HG02571 (cell line): ENCODE results near the gene KANSL1.
"Not testable (repeated sequence)": the region's sequence is repeated elsewhere in the genome, so short reads cannot be mapped to it uniquely, and the experiment has no call there.

Experiments used
- ATAC-seq: cut with Tn5 transposase; IDR thresholded peaks from one replicate; pipeline ENCODE4 v1.9.1; 2021; ENCODE audit warnings: mild to moderate bottlenecking, moderate library complexity; ENCODE audit not compliant: unreplicated experiment

KANSL1 gene

DNA sequence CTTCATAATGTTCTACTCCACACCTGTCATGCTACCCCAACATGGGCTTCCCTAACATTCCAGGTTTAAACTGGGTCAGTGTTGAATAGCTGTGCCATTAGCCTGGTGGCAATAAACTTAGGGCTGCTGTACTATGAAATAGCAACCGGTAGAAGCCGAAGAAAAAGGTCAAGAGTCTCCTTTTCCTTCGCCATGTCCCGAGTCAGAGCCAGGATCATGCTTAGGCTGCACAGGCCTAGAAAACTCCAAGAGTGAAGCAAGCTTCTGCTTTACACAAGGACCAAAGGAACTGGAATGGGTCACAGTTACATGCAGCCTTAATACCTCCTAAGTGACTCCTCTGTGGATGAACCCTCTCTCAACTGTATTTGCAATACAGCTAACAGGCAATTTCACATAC is 105.4 kb downstream of the KANSL1 start:
- ATAC-seq, result not testable (repeated sequence)

DNA sequence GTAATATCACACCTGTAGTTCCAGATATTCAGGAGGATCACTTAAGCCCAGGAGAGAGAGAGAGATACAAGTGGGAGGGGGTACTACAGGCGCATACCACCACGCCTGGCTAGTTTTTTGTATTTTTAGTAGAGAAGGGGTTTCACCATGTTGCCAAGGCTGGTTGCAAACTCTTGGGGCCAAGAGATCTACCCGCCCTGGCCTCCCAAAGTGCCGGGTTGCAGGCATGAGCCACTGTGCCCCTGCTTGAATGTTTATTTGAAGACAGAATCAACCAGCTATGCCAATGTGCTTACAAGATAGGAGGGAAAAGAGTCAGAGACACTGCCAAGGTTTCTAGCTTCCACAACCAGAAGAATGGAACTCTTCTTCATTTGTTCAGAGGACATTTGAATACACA is 106.4 kb downstream of the KANSL1 start:
- no peak for ATAC-seq

DNA sequence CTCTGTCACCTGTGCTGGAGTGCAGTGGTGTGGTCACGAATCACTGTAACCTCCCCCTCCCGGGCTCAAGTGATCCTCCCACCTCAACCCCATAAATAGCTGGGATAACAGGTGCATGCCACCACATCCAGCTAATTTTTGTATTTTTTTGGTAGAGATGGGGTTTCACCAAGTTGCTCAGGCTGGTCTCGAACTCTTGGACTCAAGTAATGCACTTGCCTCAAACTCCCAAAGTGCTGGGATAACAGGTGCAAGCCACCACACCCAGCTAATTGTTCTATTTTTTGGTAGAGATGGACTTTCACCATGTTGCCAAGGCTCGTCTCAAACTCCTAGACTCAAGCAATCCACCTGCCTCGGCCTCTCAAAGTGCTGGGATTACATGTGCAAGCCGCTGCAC is 107.7 kb downstream of the KANSL1 start:
- no peak for ATAC-seq

DNA sequence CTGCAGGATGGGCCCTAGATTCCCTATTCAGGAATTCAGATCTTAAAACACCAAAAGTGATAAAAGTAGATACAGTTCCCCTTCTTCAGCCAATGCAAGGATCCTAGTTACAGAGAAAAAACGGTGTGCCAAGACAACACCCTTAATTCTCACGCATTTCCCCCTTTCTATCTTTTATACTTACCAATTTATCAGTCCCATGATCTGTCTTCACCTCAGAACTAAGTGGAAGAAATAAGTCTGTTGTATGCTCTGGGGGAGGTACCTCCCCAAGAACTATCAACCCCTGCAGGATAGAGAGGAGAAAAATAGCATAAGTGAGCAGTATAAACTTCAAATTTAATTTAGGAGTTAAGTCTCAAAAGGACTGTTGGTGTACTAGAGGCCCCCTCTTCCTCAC is 111.0 kb downstream of the KANSL1 start:
- no peak for ATAC-seq

DNA sequence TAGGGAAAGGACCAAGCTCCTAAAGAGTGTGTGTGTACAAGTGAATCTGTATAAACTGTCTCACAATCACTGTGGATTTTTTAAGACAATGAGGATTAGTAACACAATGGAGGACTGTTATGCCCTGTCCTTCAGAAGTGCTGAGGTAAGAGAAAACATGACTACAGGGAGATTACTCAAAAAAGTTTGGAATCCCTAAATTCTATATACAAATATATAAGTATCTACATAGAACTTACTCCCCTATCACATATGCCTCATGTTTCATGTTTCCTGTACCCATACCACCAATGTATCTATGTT is 112.3 kb downstream of the KANSL1 start:
- no peak for ATAC-seq

DNA sequence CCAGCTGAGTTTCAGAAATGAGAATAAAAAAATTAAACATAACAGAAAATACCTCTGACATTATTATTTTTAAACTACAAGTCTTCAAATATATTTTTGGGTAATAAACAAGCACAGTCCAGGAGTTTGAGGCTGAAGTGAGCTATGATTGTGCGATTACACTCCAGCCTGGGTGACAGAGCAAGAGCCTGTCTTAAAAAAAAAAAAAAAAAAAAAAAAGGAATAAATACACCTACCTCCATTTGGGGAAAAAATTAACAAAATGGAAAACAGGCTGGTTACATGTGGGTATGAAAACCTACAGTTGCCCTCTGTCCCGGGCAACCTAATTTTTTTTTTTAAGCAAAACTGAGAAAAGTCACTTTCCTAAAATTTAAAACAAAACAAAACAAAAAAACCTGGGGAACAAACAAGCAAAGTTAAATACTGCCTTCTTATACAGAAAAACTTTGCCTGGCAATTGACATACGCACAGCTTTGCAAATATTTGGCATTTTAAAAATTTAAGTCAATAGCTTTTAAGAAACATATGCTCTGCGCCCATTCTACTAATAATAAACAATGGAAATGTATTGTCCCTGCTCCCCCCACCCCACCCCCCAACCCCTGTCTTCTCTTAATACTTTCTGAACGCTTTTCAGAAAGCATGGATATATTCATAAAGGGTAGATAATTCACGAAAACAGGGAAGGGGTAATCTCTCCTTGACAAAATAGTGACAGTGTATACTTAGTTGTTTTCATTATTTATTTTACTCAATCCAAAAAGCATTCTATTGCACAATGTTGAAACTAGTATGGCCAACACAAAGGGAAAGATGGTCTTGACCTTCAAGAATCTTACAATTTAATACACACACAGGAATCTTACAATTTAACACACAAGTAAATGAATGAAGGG is 112.9 kb downstream of the KANSL1 start:
- ATAC-seq, result no peak

DNA sequence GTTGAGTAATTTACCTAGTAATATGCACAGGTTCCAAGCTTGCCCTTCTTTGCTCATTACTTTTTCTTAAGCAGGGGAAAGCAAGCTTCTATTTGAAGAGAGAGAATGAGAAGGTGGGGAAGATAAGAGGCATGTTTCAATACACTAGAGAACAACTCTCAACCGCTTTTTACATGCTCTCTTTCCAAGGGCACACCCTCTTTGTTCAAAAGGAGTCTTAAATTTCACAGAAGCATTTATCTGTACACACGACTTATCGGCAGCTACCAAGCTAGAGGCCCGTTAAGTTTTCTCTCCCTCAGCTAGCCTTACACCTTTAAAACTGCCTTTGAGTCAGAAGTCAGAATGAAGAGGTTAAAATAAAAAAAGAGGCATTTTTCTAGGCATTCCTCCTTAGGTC is 114.6 kb downstream of the KANSL1 start:
- no peak for ATAC-seq

DNA sequence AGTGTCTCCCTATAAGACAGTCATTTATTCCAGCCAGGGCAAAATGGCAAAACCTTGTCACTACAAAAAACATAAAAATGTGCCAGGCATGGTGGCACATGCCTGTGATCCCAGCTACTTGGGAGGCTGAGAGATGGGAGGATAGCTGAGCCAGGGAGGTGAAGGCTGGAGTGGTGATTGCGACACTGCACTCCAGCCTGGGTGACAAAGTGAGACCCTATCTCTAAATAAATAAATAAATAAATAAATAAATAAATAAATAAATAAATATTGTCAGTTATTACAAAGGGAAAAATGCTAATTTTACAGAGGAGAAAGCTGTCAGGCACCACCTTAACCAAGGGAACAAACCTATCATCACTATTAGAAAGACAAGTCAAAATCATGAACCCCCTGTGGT is 118.7 kb downstream of the KANSL1 start:
- no peak for ATAC-seq

DNA sequence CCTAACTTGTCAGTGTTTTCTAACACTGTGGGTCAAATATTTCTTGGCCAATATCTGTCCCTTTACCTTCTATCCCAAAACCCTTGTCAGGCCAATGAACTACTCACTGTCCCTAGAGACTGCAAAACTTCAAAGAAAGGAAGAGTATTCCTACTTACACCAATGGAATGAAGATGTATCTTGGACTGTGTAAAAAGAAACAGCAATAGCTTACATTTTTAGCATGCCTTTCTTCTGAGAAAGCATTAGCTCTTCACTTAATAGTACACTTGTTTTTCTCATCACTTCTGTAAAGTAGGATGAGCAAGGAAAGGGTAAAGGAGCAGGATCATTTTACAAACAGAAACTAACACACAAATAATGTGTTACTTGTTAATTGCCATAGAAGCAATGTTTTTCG is 120.2 kb downstream of the KANSL1 start:
- no peak for ATAC-seq

DNA sequence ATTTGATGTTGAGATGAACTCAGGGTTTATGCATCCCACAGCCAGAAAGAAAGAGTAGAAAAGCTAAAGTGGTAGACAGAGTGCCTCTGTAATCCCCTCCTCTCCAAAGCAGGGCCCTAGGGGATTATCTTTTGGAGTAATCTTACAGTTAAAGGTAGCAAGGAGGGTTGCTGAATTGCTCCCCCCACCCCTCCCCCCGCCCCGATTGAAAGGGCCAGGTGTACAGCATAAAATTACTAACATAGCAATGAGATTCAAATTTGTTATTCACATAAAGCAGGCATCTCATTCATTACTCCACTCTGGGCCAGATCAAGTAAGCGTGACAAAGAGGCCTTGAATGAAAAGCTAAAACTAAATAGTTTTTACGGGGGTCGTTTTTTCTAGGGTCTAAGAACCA is 121.4 kb downstream of the KANSL1 start:
- ATAC-seq, result no peak

DNA sequence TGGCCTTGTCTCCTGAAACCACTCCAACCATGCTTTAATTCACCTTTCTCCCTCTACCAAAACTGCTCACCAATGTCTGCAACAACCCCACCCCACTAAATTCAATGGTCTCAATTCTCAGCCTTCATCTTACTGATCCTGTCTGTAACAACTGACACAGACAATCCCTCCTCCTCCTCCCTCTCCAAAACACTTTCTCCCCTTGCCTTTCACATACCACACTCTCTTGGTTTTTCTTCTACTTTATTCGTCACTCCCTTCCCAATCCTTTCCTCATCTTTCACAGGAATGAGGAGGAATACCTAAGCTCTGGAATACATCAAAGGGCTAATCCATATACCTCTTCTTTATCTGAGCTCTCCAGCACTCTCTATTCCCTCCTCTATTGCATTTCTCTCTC is 128.8 kb downstream of the KANSL1 start:
- no peak for ATAC-seq

DNA sequence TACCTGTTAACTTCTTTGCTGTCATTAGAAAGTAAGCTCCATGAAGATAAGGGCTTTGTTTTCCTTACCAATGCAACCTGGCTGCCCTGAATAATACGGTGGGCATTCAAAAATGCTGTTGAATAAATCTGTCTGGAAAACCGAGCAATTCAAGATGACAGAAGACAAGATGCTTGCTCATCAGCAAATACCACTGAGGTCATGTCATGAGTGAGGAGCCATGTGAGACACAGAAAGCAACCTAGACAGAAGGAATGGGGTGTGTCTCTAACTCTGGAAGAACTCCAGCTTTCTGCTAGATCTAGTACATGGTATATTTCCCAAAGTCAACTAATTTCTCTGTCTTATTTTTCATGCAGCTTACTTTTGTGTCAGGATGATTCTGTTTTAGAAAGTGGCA is 130.0 kb downstream of the KANSL1 start:
- no peak for ATAC-seq

DNA sequence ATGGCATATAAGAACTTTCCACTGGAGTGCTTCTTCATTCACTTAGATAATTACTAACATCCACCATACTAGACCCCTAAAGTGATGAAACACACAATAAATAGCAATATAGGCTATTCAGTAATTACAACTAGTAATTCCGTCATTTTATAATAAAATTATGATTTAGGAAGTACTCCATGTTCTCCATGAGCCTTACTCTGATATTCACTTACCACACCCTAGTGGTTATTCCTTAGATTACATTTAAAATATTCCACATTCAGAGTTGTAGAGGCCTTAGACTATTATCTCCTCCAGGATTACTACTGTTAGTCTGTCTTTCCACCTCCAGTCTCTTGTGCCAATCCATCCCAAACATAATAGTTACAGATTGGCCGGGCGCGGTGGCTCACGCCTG is 131.8 kb downstream of the KANSL1 start:
- no peak for ATAC-seq

DNA sequence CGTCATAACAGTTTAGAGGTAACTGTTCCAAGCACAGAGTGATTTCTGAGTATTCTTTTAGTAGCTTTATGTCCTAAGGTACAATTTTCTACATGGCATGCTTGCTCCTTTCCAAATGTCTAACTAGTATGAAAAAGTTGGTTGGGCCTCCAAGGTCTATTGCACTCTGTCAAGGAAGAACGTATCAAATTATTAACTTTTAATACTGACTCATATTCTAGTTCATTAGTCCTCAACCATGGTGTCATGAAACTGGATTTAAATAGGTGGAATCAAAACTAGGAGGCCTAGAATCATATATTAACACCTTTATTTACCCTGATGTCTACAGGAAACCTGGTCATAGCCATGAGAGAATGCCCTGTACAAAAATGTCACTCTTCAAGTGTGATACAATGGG is 132.8 kb downstream of the KANSL1 start:
- no peak for ATAC-seq

DNA sequence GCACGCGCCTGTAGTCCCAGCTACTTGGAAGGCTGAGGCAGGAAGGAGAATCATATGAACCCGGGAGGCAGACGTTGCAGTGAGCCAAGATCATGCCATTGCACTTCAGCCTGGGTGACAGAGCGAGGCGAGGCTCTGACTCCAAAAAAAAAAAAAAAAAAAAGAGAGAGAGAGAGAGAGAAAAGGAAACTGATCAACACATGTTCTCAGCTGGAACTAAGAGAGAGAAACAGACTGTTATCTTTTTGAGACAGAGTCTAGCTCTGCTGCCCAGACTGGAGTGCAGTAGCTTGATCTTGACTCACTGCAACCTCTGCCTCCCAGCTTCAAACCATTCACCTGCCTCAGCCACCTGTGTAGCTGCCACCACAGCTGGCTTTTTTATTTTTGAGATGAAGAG is 133.7 kb downstream of the KANSL1 start:
- ATAC-seq, result no peak

DNA sequence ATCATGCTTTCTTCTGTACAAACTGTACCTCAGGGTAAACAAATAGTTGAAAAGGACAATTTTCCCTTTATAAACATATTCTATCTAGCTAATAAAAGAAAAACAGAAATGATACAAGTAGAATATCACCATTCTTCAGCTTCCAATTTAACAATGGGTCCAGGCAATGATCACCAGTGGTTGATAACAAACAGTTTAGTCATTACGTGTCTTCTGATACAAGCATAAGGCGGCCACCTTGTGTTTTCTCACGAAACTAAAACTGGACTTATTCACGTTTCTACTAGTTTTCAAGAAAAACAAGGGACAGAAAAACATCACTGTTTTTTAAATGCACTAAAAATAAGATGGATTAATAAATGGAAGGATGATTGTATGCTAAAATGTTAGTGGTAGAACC is 135.9 kb downstream of the KANSL1 start:
- ATAC-seq, result no peak

DNA sequence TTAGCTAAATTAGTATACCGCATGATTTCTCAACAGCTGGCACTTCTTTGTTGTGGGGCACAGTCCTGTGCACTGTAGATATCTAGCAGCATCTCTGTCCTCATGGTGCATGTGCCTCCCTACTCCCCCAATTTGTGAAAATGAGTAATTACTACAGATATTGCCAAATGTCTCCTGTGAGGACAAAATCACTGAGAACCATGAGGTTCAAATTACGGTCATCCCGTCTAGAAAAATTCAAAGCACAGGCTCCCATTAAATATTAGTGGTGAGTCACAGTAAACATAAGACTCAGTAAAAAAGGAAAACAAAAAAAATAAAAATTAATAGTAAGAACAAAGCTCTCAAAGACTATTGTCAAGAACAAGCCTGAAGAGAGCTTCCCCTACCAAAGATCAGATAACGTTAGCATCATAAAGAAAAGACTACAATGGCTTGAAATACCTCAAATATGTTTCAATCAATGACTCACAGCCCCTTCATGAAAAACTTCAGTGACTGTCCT is 136.4 kb downstream of the KANSL1 start:
- ATAC-seq, result no peak

DNA sequence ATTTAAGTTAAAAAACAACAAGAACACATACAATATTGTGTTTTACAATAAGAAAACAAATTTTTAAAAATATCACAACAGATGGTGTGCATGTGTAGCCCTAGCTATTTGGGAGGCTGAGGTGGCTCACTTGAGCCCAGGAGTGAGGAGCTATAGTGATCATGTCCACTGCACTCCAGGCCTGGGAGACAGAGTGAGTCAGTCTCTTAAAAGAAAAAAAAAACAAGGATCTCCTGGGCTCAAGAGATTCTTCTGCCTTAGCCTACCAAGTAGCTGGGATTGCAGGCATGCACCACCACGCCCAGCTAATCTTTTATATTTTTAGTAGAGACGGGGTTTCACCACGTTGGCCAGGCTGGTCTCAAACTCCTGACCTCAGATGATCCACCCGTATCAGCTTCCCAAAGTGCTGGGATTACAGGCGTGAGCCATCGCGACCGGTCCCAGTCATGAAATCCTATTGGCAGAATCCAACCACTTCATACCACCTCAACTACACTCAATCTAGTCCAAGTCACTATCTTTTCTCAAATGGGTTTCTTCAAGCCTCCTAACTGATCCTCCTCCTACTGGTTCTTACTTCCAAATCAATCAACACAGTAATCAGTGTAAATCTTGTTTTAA is 139.2 kb downstream of the KANSL1 start:
- ATAC-seq, result no peak

DNA sequence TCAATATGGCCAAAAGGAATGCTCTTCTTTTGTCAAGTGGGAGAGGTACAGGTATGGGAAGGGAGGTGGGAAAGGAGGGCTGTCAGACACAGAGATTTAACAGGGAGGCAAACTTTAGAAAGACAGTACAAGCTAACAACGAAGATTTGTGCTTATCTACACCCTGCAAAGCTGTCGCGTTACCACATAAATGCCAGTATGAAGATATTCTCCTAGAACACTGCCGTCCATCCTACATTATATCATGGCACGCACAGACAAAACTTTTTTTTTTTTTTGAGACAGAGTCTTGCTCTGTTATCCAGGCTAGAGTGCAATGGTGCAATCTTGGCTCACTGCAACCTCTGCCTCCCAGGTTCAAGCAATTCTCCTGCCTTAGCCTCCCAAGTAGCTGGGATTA is 143.6 kb downstream of the KANSL1 start:
- no peak for ATAC-seq

DNA sequence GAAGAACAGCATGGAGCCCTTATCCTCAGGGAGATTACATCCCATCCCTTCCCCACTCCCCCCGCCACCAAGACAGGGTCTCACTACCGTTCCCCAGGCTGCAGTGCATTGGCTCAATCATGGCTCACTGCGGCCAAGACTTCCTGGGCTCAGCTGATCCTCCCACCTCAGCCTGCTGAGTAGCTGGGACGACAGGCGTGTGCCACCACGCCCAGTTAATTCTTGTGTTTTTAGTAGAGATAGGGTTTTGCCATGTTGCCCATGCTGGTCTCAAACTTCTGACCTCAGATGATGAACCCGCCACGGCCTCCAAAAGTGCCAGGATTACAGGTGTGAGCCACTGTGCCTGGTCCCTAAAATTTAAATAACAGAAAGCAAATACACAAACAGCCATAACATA is 145.4 kb downstream of the KANSL1 start:
- no peak for ATAC-seq

DNA sequence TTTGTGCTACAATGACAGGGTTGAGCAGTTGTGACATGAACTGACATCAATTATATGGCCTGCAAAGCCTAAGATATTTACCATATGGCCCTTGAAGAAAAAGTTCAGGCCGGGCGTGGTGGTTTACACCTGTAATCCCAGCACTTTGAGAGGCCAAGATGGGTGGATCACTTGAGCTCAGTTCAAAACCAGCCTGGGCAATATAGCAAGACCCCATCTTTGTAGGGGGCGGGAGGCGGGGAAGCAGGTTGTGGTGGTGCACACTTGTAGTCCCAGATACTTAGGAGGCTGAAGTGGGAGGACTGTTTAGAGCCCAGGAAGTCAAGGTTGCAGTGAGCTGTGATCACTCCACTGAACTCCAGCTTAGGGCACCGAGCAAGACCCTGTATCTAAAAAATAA is 145.8 kb downstream of the KANSL1 start:
- ATAC-seq, result no peak

DNA sequence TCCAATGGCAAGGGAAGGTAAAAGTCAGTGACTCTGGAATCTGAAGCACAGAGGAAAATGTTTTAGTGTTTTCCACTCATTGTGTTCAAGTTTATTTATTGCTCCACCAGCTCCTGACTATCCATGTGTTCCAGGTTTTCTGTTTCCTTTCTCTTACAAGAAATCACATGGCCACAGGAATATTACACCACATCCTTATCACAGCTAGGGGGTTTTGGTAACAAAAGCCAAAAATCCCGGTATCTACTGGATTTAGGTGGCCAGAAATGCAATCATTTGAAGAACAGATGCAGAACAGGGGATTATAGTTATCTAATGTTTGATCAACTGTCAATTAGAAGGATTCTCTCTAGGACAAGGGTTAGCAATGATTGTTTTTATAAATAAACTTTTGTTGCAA is 146.3 kb downstream of the KANSL1 start:
- ATAC-seq, result no peak

DNA sequence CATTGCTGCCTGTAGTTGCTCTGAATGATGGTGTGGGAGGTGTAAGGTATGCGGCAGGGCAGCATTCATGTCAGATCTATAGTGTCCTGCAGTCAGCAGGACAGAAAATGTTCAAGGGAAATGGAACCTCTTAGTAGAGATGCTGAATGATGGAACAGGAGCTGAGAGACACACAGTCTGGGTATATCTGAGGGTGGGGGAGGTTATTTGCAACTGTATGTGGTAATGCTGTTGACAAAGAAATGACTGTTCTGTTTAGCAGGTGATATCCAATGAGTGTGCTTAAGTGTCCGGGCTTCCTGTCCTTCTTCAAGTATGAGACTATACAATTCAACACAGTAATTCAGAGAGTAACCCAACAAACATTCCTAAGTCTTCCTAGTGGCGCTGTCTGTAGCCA is 147.6 kb downstream of the KANSL1 start:
- ATAC-seq, result no peak
